Measurements from ENCODE around the gene PTBP1. TPM values are rescaled to one million over a fixed set of nuclear protein-coding genes. Genes with fewer than 3 reads are reported as not detected.

The PTBP1 gene
- total and polyA plus RNA-seq, 8 donors, result 236 to 374 (median 340) TPM

DNA sequence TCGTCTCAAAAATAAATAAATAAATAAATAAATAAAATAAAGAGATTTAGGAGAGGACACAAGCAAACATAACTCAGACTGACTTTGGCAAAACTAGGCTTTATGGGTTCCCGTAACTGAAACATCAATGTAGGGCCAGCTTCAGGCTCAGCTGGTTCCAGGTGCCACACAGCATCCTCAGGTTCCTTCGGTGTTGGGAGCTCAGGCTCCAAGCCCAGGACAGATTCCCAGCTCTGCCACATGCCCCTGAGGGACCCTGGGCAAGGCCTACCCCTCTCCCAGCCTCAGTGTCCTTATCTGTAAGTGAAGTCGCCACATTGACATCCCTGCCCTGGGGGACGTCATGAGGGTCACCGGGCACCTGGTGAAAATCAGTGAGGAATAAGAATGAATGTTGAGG, 27.6 kb upstream of the PTBP1 start:
- ATAC-seq, result no peak

DNA sequence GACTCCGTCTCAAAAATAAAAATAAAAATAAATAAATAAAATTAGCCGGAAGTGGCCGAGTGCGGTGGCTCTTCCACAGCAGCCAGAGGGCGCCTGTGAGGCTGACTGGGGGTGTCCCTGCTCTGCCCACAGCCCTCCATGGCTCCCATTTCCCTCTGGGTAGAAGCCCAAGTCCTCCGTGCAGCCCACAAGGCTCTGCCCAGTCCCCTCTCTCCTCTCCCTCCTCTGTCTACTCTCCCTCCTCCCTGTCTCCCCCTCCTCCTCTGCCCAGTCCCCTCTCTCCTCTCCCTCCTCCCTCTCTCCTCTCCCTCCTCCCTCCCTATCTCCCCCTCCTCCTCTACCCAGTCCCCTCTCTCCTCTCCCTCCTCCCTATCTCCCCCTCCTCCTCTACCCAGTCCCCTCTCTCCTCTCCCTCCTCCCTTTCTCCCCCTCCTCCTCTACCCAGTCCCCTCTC, 25.9 kb upstream of the PTBP1 start:
- Histone ChIP-seq H3K4me3 (no peak overlapping the region), H3K27me3 (no peaks in the 10 kb centered on the region), H3K36me3 (no peaks in the 10 kb centered on the region), H3K9me3 (no peaks in the 10 kb centered on the region), H3K27ac (no peak overlapping the region), H3K4me1 (peaks cover 0 to 13% of the 10 kb centered on the region in 2 donors)
- intact Hi-C loops (cut with DNase I), result loop anchor here in 1 of 2 donors (10.0 kb wide), 1 partner anchor 213 kb away; the partner anchor contains the start of gene WDR18
- DNase-seq (no peak), ATAC-seq (peak; percentile 25)
- TF ChIP-seq, protein P1, sequence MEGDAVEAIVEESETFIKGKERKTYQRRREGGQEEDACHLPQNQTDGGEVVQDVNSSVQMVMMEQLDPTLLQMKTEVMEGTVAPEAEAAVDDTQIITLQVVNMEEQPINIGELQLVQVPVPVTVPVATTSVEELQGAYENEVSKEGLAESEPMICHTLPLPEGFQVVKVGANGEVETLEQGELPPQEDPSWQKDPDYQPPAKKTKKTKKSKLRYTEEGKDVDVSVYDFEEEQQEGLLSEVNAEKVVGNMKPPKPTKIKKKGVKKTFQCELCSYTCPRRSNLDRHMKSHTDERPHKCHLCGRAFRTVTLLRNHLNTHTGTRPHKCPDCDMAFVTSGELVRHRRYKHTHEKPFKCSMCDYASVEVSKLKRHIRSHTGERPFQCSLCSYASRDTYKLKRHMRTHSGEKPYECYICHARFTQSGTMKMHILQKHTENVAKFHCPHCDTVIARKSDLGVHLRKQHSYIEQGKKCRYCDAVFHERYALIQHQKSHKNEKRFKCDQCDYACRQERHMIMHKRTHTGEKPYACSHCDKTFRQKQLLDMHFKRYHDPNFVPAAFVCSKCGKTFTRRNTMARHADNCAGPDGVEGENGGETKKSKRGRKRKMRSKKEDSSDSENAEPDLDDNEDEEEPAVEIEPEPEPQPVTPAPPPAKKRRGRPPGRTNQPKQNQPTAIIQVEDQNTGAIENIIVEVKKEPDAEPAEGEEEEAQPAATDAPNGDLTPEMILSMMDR (IDR thresholded peaks at IDR 0.05), result peak; percentile 15 to 48

More for the DNA sequence above, 27.6 kb upstream of the PTBP1 start:
- intact Hi-C loops (cut with DNase I), result loop anchor here in 1 of 2 donors (5.0 to 10.0 kb wide), 3 partner anchors 85 to 215 kb away; partner anchors contain the start of genes CFD, ELANE, KISS1R and WDR18
- Histone ChIP-seq H3K27me3 (no peaks in the 10 kb centered on the region), H3K4me1 (peaks cover 0 to 13% of the 10 kb centered on the region in 2 donors), H3K36me3 (no peaks in the 10 kb centered on the region), H3K4me3 (no peak overlapping the region), H3K27ac (no peak overlapping the region), H3K9me3 (no peaks in the 10 kb centered on the region)
- DNase-seq, result no peak
- TF ChIP-seq, protein P1 (IDR thresholded peaks at IDR 0.05), result no peak

DNA sequence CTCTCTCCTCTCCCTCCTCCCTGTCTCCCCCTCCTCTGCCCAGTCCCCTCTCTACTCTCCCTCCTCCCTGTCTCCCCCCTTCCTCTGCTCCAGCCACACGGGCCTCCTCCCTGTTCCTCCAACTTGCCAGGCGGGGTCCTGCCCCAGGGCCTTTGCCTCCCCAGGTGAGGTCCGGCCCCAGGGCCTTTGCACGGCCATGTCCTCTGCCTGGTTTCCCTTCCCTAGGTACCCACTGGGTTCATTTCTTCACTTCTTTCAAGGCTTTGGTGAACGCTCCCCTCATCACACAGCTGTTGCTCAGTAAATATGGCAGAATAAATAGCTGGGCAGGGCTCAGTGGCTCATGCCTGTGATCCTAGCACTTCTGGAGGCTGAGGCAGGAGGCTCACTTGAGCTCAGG, 25.2 kb upstream of the PTBP1 start:
- H3K9me3 ChIP-seq, result no peaks in the 10 kb centered on the region
- H3K27me3 ChIP-seq, result no peaks in the 10 kb centered on the region
- TF ChIP-seq, protein P1 (IDR thresholded peaks at IDR 0.05), result no peak
- DNase-seq (no peak), ATAC-seq (no peak)
- H3K36me3 ChIP-seq, result no peaks in the 10 kb centered on the region
- intact Hi-C loops (cut with DNase I), result loop anchor here in 1 of 2 donors (10.0 kb wide), 1 partner anchor 213 kb away; the partner anchor contains the start of gene WDR18
- H3K4me3 ChIP-seq, result no peak overlapping the region
- no peak overlapping the region for H3K27ac ChIP-seq
- H3K4me1 ChIP-seq, result peaks cover 0 to 13% of the 10 kb centered on the region in 2 donors

DNA sequence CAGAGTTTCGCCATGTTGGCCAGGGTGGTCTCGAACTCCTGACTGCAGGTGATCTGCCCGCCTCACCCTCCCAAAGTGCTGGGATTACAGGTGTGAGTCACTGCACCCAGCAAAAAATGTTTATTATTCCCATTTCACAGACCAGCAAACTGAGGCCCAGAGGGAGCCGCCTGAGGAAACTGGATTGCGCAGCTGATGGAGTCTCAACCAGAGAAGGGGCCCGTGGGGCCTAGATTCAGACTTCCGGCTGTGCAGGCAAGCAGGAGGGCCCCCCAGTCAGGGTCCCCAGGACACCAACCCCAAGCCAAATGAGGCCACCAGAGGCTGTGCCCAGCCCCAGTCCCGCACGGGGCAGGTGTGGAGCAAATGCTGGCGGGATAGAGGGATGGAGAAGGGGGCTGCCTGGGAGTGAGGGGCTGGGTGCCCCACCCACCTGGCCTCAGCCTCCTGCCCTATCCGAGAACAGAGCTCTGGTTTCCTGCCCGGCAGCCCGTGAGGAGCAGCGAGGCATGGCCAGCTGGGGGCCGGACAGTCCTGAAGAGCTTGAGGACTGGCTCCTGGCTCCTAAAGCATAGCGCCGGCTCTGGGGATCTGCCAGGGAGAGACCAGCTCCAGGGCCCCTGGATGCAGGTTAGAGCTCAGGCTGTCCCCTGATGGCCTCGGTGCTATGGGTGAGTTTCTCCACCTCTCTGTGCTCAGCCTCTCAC, 24.4 kb upstream of the PTBP1 start:
- intact Hi-C loops (cut with DNase I), result loop anchor here in 1 of 2 donors (10.0 kb wide), 1 partner anchor 212 kb away; the partner anchor contains the start of gene WDR18
- Histone ChIP-seq H3K4me1 (peaks cover 0 to 13% of the 10 kb centered on the region in 2 donors), H3K27ac (no peak overlapping the region), H3K4me3 (no peak overlapping the region), H3K9me3 (no peaks in the 10 kb centered on the region), H3K36me3 (no peaks in the 10 kb centered on the region), H3K27me3 (no peaks in the 10 kb centered on the region)
- TF ChIP-seq, protein P1 (IDR thresholded peaks at IDR 0.05), result no peak
- ATAC-seq, result no peak
- DNase-seq, result no peak

DNA sequence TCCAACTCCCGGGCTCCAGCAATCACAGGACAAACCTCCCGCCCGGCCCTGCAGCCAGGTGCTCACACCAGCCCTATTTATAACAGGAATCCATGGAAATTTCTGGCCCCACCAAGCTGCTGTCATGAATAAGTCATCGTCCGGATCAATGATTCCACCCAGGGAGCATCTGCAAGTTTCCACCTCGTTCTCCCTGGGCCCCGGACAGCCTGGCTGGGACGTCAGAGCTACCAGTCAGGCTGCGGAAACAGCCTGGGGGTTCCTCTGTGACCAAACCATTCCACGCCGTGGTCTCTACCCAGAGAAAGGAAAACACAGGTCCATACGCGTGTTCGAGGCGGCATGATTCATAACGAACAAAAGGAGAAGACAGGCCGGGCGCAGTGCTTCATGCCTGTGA, 20.7 kb upstream of the PTBP1 start:
- no peaks in the 10 kb centered on the region for H3K27me3 ChIP-seq
- peaks cover 0 to 16% of the 10 kb centered on the region in 2 donors for H3K4me1 ChIP-seq
- H3K4me3 ChIP-seq, result no peak overlapping the region
- TF ChIP-seq, protein P1 (IDR thresholded peaks at IDR 0.05), result no peak
- DNase-seq (no peak), ATAC-seq (no peak)
- no peaks in the 10 kb centered on the region for H3K36me3 ChIP-seq
- H3K27ac ChIP-seq, result no peak overlapping the region
- intact Hi-C loops (cut with DNase I), result loop anchor here in 1 of 2 donors (10.0 kb wide), 1 partner anchor 208 kb away; the partner anchor contains the start of gene WDR18
- no peaks in the 10 kb centered on the region for H3K9me3 ChIP-seq

Data from left lung (tissue), 10 donors.